Breast epithelium (tissue), 4 donors: ENCODE measurements around the gene KLHDC4. TPM values are rescaled to one million over a fixed set of nuclear protein-coding genes. Genes with fewer than 3 reads are reported as not detected.

Experiments used
- DNase-seq, 2 donors: peaks; one replicate each; pipeline ENCODE4 v3.0.0-alpha.2; 2019; ENCODE audit warnings: low spot score in 2 of 2
- H3K27ac ChIP-seq, 2 donors: fragments of 200-600 bp; sonication (generic) in 1 of 2; one replicate each; pipeline ENCODE4 v1.5.1; 2016 to 2019; ENCODE audit warnings: mild to moderate bottlenecking in 1 of 2
- H3K27me3 ChIP-seq, 2 donors: fragments of 200-600 bp; sonication (generic) in 1 of 2; one replicate each; pipeline versions ENCODE4 v1.5.1 to v1.6.0; 2017 to 2019; ENCODE audit warnings: control low read depth in 1 of 2, mild to moderate bottlenecking in 1 of 2
- H3K36me3 ChIP-seq: fragments of 200-600 bp; one replicate; pipeline ENCODE4 v1.5.1; 2019
- H3K4me1 ChIP-seq, 2 donors: fragments of 200-600 bp; sonication (generic); one replicate each; pipeline ENCODE4 v1.5.1; 2016 to 2019; ENCODE audit warnings: control low read depth in 1 of 2
- H3K4me3 ChIP-seq, 3 donors: fragments of 200-600 bp; sonication (generic); 1 replicate in 2 of 3; 2 replicates in 1 of 3; pipeline ENCODE4 v1.5.1; 2016 to 2019; ENCODE audit warnings: mild to moderate bottlenecking in 3 of 3, moderate library complexity in 2 of 3
- H3K9me3 ChIP-seq, 2 donors: fragments of 200-600 bp; sonication (generic) in 1 of 2; one replicate each; pipeline ENCODE4 v1.5.1; 2016 to 2019; ENCODE audit warnings: control low read depth in 1 of 2
- CTCF ChIP-seq, 3 donors: fragments of 450-650 bp; IDR thresholded peaks; one replicate each; pipeline ENCODE4 v1.5.1; 2016 to 2017; ENCODE audit warnings: antibody characterized with exemption in 3 of 3, mild to moderate bottlenecking in 3 of 3, moderate library complexity in 3 of 3
- POLR2A ChIP-seq: fragments of 450-650 bp; IDR thresholded peaks from one replicate; pipeline ENCODE4 v1.6.1; 2016; ENCODE audit warnings: antibody characterized with exemption, mild to moderate bottlenecking, moderate library complexity
- POLR2AphosphoS5 ChIP-seq, 3 donors: sonication (generic); formaldehyde crosslinking; IDR thresholded peaks; one replicate each; pipeline ENCODE4 v1.6.1; 2017; ENCODE audit warnings: antibody characterized with exemption in 3 of 3
- intact Hi-C: fragments of 100-400 bp; cut with DNase I; formaldehyde crosslinking; loops from one replicate; pipeline ENCODE4 v1.15.1; 2023; ENCODE audit warnings: low total_unique reads
- total RNA-seq, 3 donors: library from RNA; depleted of rRNA; stranded (reverse); fragments of >200 nt; gene quantifications; one replicate each; pipeline ENCODE4 v1.1.0, GENCODE V29; 2016

Gene KLHDC4
- total RNA-seq, 3 donors from 2014 or later, result 25.9 to 35.6 (median 32.4) TPM

GRCh38 chr16:87667443-87667842 is 98.3 kb downstream of the KLHDC4 start:
- H3K27me3 ChIP-seq, result peaks cover 0 to 56% of the 10 kb centered on the region in 2 donors

GRCh38 chr16:87666919-87667318 is 98.9 kb downstream of the KLHDC4 start:
- Histone ChIP-seq H3K36me3 (no peaks in the 10 kb centered on the region), H3K4me1 (no peaks in the 10 kb centered on the region), H3K9me3 (no peaks in the 10 kb centered on the region), H3K4me3 (no peak overlapping the region), H3K27me3 (peaks cover 0 to 58% of the 10 kb centered on the region in 2 donors), H3K27ac (no peak overlapping the region)
- no peak for TF ChIP-seq CTCF (IDR thresholded peaks at IDR 0.05)
- no peak for TF ChIP-seq POLR2AphosphoS5 (IDR thresholded peaks at IDR 0.05)
- no peak for TF ChIP-seq POLR2A
- intact Hi-C loops, result no loop called here
- no peak for DNase-seq

More at GRCh38 chr16:87667443-87667842, 98.3 kb downstream of the KLHDC4 start:
- H3K4me3 ChIP-seq, result no peak overlapping the region
- H3K27ac ChIP-seq, result no peak overlapping the region
- no peaks in the 10 kb centered on the region for H3K4me1 ChIP-seq
- TF ChIP-seq POLR2A (no peak), CTCF (IDR thresholded peaks at IDR 0.05) (no peak), POLR2AphosphoS5 (IDR thresholded peaks at IDR 0.05) (no peak)
- intact Hi-C loops, result no loop called here
- no peak for DNase-seq
- no peaks in the 10 kb centered on the region for H3K9me3 ChIP-seq
- H3K36me3 ChIP-seq, result no peaks in the 10 kb centered on the region

GRCh38 chr16:87665193-87665592 is 100.6 kb downstream of the KLHDC4 start:
- Histone ChIP-seq H3K27me3 (peaks cover 0 to 54% of the 10 kb centered on the region in 2 donors), H3K36me3 (no peaks in the 10 kb centered on the region), H3K27ac (no peak overlapping the region), H3K4me1 (no peaks in the 10 kb centered on the region), H3K4me3 (no peak overlapping the region), H3K9me3 (no peaks in the 10 kb centered on the region)
- no peak for TF ChIP-seq POLR2A
- no peak for TF ChIP-seq CTCF (IDR thresholded peaks at IDR 0.05)
- no peak for TF ChIP-seq POLR2AphosphoS5 (IDR thresholded peaks at IDR 0.05)
- DNase-seq, result no peak
- intact Hi-C loops, result no loop called here

- TF ChIP-seq POLR2AphosphoS5 (IDR thresholded peaks at IDR 0.05) (no peak), CTCF (IDR thresholded peaks at IDR 0.05) (no peak), POLR2A (no peak)
- intact Hi-C loops, result loop anchor here (5.0 kb wide), 1 partner anchor 1893 kb away; no protein-coding TSS in a partner anchor
- Histone ChIP-seq H3K4me1 (no peaks in the 10 kb centered on the region), H3K36me3 (no peaks in the 10 kb centered on the region), H3K9me3 (no peaks in the 10 kb centered on the region), H3K4me3 (no peak overlapping the region), H3K27me3 (peaks cover 0 to 55% of the 10 kb centered on the region in 2 donors), H3K27ac (no peak overlapping the region)
- no peak for DNase-seq
Observed at GRCh38 chr16:87664792-87665191, 101.0 kb downstream of the KLHDC4 start.

GRCh38 chr16:87662254-87663204 is 103.3 kb downstream of the KLHDC4 start:
- Histone ChIP-seq H3K9me3 (peaks cover 0 to 4% of the 10 kb centered on the region in 2 donors), H3K27me3 (peaks cover 0 to 56% of the 10 kb centered on the region in 2 donors)

More at GRCh38 chr16:87662254-87663204, 103.3 kb downstream of the KLHDC4 start:
- no peak for DNase-seq
- intact Hi-C loops, result loop anchor here (5.0 kb wide), 1 partner anchor 1895 kb away; no protein-coding TSS in a partner anchor
- Histone ChIP-seq H3K4me1 (no peaks in the 10 kb centered on the region), H3K36me3 (no peaks in the 10 kb centered on the region), H3K4me3 (no peak overlapping the region), H3K27ac (no peak overlapping the region)
- no peak for TF ChIP-seq POLR2A
- no peak for TF ChIP-seq POLR2AphosphoS5 (IDR thresholded peaks at IDR 0.05)
- no peak for TF ChIP-seq CTCF (IDR thresholded peaks at IDR 0.05)
